Tibial nerve (tissue), 4 donors: ENCODE data around the gene CLEC18B.

Source experiments
- CTCF ChIP-seq, 5 experiments: fragments of 200-600 bp in 3 of 5; fragments of 450-650 bp in 2 of 5; sonication (generic) in 3 of 5; IDR thresholded peaks; one replicate each; pipeline ENCODE4 v1.5.1; 2016 to 2019; ENCODE audit warnings: antibody characterized with exemption in 5 of 5, mild to moderate bottlenecking in 3 of 5, moderate library complexity in 2 of 5
- EP300 ChIP-seq, 2 donors: sonication (generic); formaldehyde crosslinking; IDR thresholded peaks; one replicate each; pipeline ENCODE4 v1.6.1; 2017; ENCODE audit warnings: antibody characterized with exemption in 2 of 2, mild to moderate bottlenecking in 1 of 2
- POLR2A ChIP-seq, 2 donors: fragments of 450-650 bp; IDR thresholded peaks; one replicate each; pipeline ENCODE4 v1.6.1; 2017; ENCODE audit warnings: antibody characterized with exemption in 2 of 2, mild to moderate bottlenecking in 2 of 2, moderate library complexity in 2 of 2

GRCh38 chr16:74438492-74438979 is 17.3 kb upstream of the CLEC18B start:
- TF ChIP-seq CTCF (IDR thresholded peaks at IDR 0.05) (no peak), POLR2A (IDR thresholded peaks at IDR 0.05) (no peak), EP300 (IDR thresholded peaks at IDR 0.05) (no peak)
